Pancreas (tissue), 10 donors: ENCODE data around the gene DNMT1. TPM values are rescaled to one million over a fixed set of nuclear protein-coding genes. Genes with fewer than 3 reads are reported as not detected.
A peak's percentile ranks its signal among the peaks of the same experiment; 100 is the strongest.

Experiments
- ATAC-seq, 4 donors: fragments of 200-7000 bp; cut with Tn5 transposase; one replicate each; pipeline versions ENCODE4 v1.8.0 to v1.9.1; 2020; ENCODE audit warnings: mild to moderate bottlenecking in 4 of 4, moderate library complexity in 4 of 4
- DNase-seq, 6 donors: peaks; one replicate each; pipeline ENCODE4 v3.0.0-alpha.2; 2020
- FAIRE-seq: peaks from 2 replicates; lab custom pipeline; 2012; peaks lifted over from hg19 to GRCh38; lab: Jason Lieb, UNC
- H3K27ac ChIP-seq, 4 donors: fragments of 200-600 bp; sonication (generic); 1 replicate in 3 of 4; 2 replicates in 1 of 4; pipeline versions ENCODE4 v1.5.0 to v1.8.0; 2020
- H3K27me3 ChIP-seq, 4 donors: fragments of 200-600 bp; one replicate each; pipeline ENCODE4 v1.8.0; 2021
- H3K36me3 ChIP-seq, 3 donors: fragments of 200-600 bp; sonication (generic) in 1 of 3; one replicate each; pipeline versions ENCODE4 v1.5.0 to v1.8.0; 2020 to 2021
- H3K4me1 ChIP-seq, 3 donors: fragments of 200-600 bp; one replicate each; pipeline ENCODE4 v1.8.0; 2021
- H3K4me3 ChIP-seq, 4 donors: fragments of 200-600 bp; sonication (generic) in 2 of 4; one replicate each; pipeline versions ENCODE4 v1.5.0 to v1.8.0; 2020 to 2021
- H3K9me3 ChIP-seq, 4 donors: fragments of 200-600 bp; one replicate each; pipeline ENCODE4 v1.8.0; 2021
- CTCF ChIP-seq, 4 donors: fragments of 200-600 bp; sonication (generic) in 3 of 4; IDR thresholded peaks; one replicate each; pipeline versions ENCODE4 v1.5.0 to v1.8.0; 2021; ENCODE audit warnings: antibody characterized with exemption in 4 of 4
- WGBS, 2 donors: extraction: QIAGEN DNeasy Blood & Tissue Kit; methylation state at CpG; one replicate each; pipeline ENCODE4 v1.1.7; 2013; 5-methylcytosine and 5-hydroxymethylcytosine counted together
- intact Hi-C, 3 donors: fragments of 100-400 bp; cut with DNase I; formaldehyde crosslinking; loops; one replicate each; pipeline versions ENCODE4 v1.11.1 to v1.14.2; 2022
- polyA plus RNA-seq, 2 donors: library from polyadenylated mRNA; stranded (reverse); fragments of 200-250 nt; gene quantifications; one replicate each; pipeline ENCODE4 v1.2.3, GENCODE V29; 2013
- total RNA-seq, 6 donors: library from RNA; stranded (reverse); fragmentation: NEBNext Ultra II Directional in 4 of 6; extraction: Animal tissue kit (Norgen Biotek cat#: 25700) in 4 of 6; gene quantifications; one replicate each; pipeline versions ENCODE4 v1.2.1 to v1.2.4, GENCODE V29; 2021 to 2023
- donor health status: healthy with polysubstance abuse.
- donor health status: DM: no; HTN: no; CAD: no; lungs with moderate emphysema.
- donor health status: DM: no; HTN: no; CAD: no.
- donor health status: control.
- donor health status: control.
- donor health status: Bipolar disorder and iron deficiency.
- donor health status: DM: yes; HTN: yes; CAD: no.
- donor health status: DM: no; HTN: no; CAD: no.
- donor health status: DM: no; HTN: no; CAD: no.
- donor health status: DM: yes; HTN: yes; CAD: no.

Gene DNMT1
- total and polyA plus RNA-seq, 8 donors: 11.4 to 28.7 (median 18.3) TPM

DNA sequence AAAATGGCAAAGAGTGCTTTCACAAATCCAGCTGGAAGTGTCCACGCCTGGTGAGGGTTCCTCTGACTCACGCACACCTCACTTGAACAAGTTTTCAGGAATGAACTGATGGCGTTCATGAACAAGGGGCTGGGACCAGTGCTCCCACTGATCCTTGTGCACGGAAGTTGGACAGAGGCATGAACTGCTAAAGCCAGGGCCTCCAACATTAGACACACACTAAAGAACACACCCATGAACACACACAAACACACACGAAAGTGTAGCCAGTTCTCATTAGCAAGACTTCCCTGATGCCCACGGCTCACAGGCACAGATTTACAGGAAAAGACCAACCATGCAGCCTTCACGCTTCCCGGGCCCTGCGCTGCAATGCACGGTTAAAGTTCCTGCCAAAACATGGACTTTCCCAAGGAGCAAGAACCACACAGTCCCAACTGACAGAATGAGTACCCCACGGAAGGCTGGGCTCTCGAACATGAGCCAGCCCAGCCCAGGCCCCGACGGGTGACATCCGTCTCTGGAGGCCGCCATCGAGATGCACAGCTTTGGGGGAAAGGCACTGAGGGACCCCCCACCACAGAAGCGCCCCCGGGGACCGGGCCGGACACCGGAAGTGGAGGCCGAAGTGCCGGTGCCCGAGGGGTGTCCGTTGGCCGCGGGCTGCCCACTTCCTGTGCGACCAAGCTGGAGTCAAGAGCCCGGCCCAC lies 808 bp downstream of the DNMT1 start:
- H3K4me1 ChIP-seq: peaks cover 0 to 17% (median 4%) of the 10 kb centered on the region in 3 donors
- peak; percentile 11 to 33 (median 21) for ATAC-seq
- peak overlapping the region; percentile 41 to 72 (median 48) for H3K27ac ChIP-seq
- WGBS, 2 donors: 2 to 4% methylated on average over 30 of the region's 30 CpGs
- peak overlapping the region; percentile 56 to 92 (median 73) for H3K4me3 ChIP-seq
- H3K36me3 ChIP-seq: no peaks in the 10 kb centered on the region
- H3K27me3 ChIP-seq: no peaks in the 10 kb centered on the region
- no peak for TF ChIP-seq CTCF (IDR thresholded peaks at IDR 0.05)
- peak in 3 of 6 donors; percentile 12 to 67 (median 50) for DNase-seq
- H3K9me3 ChIP-seq: no peaks in the 10 kb centered on the region
- intact Hi-C loops: no loop called here
- FAIRE-seq: no peak

DNA sequence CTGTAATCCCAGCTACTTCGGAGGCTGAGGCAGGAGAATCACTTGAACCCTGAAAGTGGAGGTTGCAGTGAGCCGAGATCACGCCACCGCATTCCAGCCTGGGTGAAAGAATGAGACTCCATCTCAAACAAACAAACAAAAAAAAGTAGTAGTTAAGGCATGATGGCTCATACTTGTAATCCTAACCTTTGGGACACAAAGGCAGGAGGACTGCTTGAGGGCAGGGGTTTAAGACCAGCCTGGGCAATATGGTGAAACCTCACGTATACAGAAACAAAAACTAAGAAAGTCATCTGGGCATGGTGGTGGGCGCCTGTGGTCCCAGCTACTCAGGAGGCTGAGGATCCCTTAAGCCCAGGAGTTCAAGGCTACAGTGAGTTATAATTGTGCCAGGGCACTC lies 1.8 kb downstream of the DNMT1 start:
- Histone ChIP-seq H3K4me3 (no peak overlapping the region), H3K9me3 (no peaks in the 10 kb centered on the region), H3K4me1 (peaks cover 0 to 17% (median 4%) of the 10 kb centered on the region in 3 donors), H3K36me3 (no peaks in the 10 kb centered on the region), H3K27me3 (no peaks in the 10 kb centered on the region), H3K27ac (no peak overlapping the region)
- no peak for TF ChIP-seq CTCF (IDR thresholded peaks at IDR 0.05)
- ATAC-seq (no peak), DNase-seq (no peak), FAIRE-seq (no peak)
- 93 to 96% methylated on average over 6 of the region's 6 CpGs for WGBS, 2 donors
- intact Hi-C loops: no loop called here

- H3K27ac ChIP-seq: no peak overlapping the region
These were observed 3.4 kb downstream of the DNMT1 start for GRCh38 chr19:10191347-10191746.

DNA sequence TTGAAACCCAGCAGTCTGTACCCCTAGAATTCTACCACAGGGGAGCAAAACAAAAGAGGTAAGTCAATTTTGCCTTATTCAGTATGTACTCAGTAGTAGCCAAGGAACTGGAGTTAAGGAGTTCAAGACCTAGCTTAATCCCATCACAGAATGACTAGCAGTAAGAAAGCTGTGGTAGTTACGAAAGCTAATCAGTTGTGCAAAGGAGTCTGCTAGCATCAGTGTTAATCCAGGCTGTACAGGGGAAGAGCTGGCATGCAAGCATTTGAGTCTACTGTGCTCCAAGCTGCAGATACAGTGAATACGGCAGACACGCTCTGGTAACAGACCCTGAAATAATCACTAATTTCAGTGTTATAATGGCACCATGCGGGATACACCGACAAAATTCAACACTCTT lies 4.7 kb downstream of the DNMT1 start:
- 95 to 98% methylated on average over 5 of the region's 5 CpGs for WGBS, 2 donors
- Histone ChIP-seq H3K36me3 (no peaks in the 10 kb centered on the region), H3K4me1 (peaks cover 0 to 17% (median 4%) of the 10 kb centered on the region in 3 donors), H3K27me3 (no peaks in the 10 kb centered on the region), H3K4me3 (no peak overlapping the region), H3K9me3 (no peaks in the 10 kb centered on the region), H3K27ac (no peak overlapping the region)
- no peak for FAIRE-seq
- TF ChIP-seq CTCF (IDR thresholded peaks at IDR 0.05): no peak
- intact Hi-C loops: no loop called here
- no peak for ATAC-seq
- DNase-seq: no peak

More at GRCh38 chr19:10191347-10191746, 3.4 kb downstream of the DNMT1 start:
- TF ChIP-seq CTCF (IDR thresholded peaks at IDR 0.05): no peak
- Histone ChIP-seq H3K27me3 (no peaks in the 10 kb centered on the region), H3K4me3 (no peak overlapping the region), H3K4me1 (peaks cover 0 to 17% (median 4%) of the 10 kb centered on the region in 3 donors), H3K9me3 (no peaks in the 10 kb centered on the region), H3K36me3 (no peaks in the 10 kb centered on the region)
- ATAC-seq (no peak), FAIRE-seq (no peak), DNase-seq (peak in 1 of 6 donors; percentile 30)
- intact Hi-C loops: no loop called here
- WGBS, 2 donors: 70 to 82% methylated on average over 2 of the region's 2 CpGs

GRCh38 chr19:10189616-10190015 lies 5.1 kb downstream of the DNMT1 start:
- FAIRE-seq (no peak), DNase-seq (no peak), ATAC-seq (no peak)
- WGBS, 2 donors: 84 to 85% methylated on average over 5 of the region's 5 CpGs
- Histone ChIP-seq H3K27ac (no peak overlapping the region), H3K36me3 (no peaks in the 10 kb centered on the region), H3K4me3 (no peak overlapping the region), H3K9me3 (no peaks in the 10 kb centered on the region), H3K4me1 (peaks cover 0 to 17% (median 4%) of the 10 kb centered on the region in 3 donors), H3K27me3 (no peaks in the 10 kb centered on the region)
- intact Hi-C loops: no loop called here
- no peak for TF ChIP-seq CTCF (IDR thresholded peaks at IDR 0.05)
